HFF-Myc (cell line): Measurements from ENCODE around the gene ATP2A2.

Experiments used
- DNase-seq: peaks from one replicate; pipeline ENCODE4 v3.0.0-alpha.2; 2011; ENCODE audit warnings: low read depth; ENCODE audit errors: extremely low read depth
- H3K4me3 ChIP-seq: replicated peaks from 2 replicates; pipeline ENCODE4 v1.5.1; 2011; ENCODE audit warnings: low read depth, mild to moderate bottlenecking, control low read depth, low read length
- TF ChIP-seq, protein P1 (sequence below): IDR thresholded peaks from 2 replicates; pipeline ENCODE4 v1.5.1; 2012; ENCODE audit warnings: mild to moderate bottlenecking, low read depth, low read length, control low read depth; ENCODE audit errors: missing control alignments

The ATP2A2 gene

DNA sequence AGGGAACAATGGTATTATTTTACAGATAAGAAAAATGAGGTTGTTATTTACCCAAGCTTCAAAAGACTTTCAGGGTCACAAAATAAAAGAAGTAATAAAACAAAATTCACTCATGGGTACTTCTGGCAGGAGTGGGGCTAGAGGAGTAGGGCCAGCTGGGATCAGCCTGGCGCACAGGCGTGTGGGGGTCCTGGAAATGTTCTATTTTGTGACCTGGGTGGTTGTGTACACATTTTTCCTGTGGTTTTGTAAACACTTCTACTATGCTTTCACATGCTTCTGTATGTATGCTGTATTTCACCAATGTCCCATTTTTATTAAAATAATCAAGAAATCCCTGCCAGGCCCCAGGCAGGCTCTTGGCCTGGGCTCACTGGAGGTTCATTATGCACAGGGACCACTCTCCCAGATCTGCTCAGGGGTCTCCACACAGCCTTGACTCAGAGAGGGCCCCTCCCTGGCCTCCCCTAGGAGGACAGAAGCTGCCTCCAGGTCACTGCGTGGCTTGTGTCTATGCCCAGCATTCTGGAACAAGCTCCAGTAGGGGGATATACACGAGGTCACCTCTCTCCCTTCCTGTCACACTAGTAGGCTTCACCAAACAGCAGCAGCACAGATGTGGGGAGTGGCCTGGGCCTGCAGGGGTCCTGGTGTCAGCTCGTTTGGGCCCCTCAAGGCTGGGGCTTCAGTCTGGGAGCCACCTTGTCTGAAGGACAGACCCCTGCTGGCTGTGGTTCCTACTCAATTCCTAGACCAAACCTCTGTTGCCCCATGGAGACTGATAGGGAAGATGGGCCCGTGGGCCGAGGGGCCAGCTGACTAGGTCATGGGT is 84.7 kb downstream of the ATP2A2 start:
- DNase-seq, result no peak
- H3K4me3 ChIP-seq, result no peak overlapping the region
- TF ChIP-seq, protein P1, sequence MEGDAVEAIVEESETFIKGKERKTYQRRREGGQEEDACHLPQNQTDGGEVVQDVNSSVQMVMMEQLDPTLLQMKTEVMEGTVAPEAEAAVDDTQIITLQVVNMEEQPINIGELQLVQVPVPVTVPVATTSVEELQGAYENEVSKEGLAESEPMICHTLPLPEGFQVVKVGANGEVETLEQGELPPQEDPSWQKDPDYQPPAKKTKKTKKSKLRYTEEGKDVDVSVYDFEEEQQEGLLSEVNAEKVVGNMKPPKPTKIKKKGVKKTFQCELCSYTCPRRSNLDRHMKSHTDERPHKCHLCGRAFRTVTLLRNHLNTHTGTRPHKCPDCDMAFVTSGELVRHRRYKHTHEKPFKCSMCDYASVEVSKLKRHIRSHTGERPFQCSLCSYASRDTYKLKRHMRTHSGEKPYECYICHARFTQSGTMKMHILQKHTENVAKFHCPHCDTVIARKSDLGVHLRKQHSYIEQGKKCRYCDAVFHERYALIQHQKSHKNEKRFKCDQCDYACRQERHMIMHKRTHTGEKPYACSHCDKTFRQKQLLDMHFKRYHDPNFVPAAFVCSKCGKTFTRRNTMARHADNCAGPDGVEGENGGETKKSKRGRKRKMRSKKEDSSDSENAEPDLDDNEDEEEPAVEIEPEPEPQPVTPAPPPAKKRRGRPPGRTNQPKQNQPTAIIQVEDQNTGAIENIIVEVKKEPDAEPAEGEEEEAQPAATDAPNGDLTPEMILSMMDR, result no peak

DNA sequence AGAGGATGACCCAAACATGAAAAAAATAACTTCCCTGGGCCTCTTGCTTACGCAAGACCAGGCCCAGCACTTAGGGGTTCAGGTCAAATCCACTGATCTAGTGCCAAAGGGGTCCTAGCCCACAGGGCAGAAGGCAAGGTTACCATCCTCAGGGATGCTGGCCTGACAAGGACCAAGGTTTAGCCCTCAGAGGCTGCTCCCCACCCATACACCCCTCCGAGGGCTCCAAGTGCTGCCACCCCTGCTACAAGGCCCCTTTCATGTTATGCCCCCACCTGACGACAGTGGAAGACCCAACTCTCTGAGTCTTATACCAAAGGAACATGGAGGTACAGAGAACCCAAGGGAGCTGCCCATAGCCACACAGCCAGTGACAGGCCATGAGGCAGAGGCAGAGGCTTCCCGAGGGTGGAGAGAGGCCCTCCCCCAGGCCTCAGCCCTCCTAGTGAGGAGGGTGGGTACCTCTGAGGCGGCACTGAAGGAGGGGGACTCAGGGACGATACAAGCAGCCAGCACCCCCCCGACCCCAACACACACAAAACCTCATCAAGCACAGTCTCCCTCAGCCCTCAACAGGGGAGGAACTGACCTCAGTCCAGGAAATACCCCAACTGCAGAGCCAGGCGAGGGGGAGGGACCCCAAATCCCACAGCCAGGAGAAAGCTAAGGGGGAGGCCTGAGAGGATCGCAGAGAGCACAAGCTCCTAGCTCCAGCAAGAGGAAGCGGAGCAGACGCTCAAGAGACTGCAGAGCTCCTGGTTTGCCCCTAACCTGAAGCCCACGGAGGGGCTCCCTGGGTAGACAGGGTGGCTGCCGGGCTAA is 85.5 kb downstream of the ATP2A2 start:
- H3K4me3 ChIP-seq, result no peak overlapping the region
- DNase-seq, result no peak
- TF ChIP-seq, protein P1, result no peak

DNA sequence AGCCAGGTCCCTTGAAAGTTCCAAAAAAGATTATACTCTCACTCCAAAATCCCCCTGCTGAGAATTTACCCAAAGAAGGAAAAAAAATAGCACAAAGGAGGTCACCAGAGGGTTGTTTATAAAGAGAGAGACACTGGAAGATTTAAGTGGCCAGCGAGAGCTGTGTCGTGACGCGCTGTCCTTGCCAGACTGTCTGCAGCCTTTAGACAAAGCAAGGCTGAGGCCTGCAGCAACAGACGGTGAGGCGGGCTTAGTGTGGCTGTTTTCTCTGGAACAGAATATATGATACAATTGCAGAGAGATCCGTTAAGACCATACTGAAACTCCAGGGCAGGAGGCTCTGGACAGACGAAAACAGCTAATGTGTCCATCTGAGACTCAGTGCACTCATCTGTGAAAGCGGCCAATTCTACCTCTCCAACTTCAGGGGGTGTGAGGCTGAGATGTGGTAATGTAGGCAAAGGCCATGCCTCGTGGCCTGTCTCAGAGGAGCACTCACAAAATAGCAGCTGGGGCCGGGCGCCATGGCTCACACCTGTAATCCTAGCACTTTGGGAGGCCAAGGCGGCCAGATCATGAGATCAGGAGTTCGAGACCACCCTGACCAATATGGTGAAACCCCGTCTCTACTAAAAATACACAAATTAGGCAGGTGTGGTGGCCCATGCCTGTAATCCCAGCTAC is 86.3 kb downstream of the ATP2A2 start:
- no peak overlapping the region for H3K4me3 ChIP-seq
- no peak for DNase-seq
- TF ChIP-seq, protein P1, result no peak

DNA sequence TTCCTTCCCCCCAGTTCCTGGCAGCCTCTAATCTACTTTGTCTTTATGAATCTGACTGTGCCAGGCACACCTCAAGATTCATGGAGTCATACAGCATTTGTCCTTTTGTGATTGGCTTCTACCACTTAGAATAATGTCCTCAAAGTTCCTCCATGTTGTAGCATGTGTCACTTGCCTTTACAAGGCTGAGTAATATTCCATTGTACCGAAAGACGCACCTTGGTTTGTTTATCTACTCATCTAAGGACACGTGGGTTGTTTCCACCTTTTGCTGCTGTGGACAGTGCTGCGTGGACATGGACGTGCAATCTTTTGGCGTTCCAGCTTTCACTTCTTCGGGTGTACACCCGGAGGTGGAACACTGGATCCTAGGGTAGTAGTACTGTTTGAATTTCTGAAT is 88.9 kb downstream of the ATP2A2 start:
- no peak for DNase-seq
- no peak overlapping the region for H3K4me3 ChIP-seq
- TF ChIP-seq, protein P1, result no peak

DNA sequence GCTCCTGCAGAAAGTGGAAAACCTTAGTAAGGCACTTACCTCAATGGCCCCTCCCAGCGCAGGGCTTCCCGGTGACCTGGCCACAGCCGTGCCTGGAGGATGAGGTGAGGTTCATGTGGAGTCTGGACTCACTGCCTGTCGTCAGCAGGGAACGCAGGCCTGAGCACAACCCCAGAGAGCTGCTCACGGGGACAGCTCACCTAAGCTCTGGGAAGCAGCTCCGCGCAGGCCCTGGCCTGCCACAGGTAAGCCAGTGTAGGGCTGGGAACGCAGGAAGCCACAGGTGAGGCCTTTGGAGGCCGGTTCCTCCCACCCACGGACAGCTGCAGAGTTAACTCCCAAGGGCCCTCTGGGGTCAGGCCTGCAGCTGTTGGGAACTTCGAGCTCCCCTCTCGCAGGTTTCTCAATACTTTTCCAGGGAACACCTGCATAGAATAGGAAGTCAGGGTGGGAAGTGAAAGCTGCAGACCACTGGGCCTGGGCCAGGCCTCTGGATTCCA is 89.7 kb downstream of the ATP2A2 start:
- H3K4me3 ChIP-seq, result no peak overlapping the region
- TF ChIP-seq, protein P1, result no peak
- DNase-seq, result no peak

DNA sequence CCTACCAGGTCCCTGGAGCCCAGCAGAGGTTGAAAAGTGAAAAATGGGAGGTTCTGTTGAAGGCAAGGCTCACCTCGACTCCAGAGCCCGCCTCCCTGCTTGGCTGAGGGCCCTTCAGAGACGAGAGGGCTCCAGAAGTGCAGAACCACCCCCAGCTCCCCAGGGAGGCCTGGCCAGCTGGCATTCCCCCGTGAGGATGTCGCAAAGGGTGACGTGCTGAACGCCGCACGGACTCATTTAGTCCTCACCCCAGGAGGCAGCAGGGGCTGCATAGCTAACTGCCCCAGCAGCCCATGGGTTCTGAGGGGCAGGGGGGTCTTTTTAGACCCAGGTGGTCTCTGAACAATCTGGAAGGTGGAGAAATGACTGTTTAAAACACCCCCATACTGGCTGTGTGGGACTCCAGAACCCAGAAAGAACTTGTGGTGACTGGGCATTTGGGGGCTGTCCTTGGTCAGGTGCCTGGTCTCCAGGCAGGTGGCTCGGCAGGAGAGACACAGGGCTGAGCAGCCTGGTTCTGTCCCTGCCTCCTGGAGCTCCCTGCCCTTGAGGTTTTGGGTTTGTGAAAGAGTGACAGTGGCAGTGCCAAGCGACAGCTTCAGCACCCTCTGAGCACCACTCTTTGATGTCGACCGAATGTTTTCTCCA is 90.5 kb downstream of the ATP2A2 start:
- H3K4me3 ChIP-seq, result no peak overlapping the region
- DNase-seq, result no peak
- TF ChIP-seq, protein P1, result no peak
